HG03064 (cell line): ENCODE data around the gene GOLGA6C.
"Not testable (repeated sequence)": the region's sequence is repeated elsewhere in the genome, so short reads cannot be mapped to it uniquely, and the experiment has no call there.

ENCODE experiments used
- ATAC-seq: cut with Tn5 transposase; IDR thresholded peaks from one replicate; pipeline ENCODE4 v1.9.1; 2021; ENCODE audit warnings: low read depth; ENCODE audit not compliant: unreplicated experiment

Gene GOLGA6C

DNA sequence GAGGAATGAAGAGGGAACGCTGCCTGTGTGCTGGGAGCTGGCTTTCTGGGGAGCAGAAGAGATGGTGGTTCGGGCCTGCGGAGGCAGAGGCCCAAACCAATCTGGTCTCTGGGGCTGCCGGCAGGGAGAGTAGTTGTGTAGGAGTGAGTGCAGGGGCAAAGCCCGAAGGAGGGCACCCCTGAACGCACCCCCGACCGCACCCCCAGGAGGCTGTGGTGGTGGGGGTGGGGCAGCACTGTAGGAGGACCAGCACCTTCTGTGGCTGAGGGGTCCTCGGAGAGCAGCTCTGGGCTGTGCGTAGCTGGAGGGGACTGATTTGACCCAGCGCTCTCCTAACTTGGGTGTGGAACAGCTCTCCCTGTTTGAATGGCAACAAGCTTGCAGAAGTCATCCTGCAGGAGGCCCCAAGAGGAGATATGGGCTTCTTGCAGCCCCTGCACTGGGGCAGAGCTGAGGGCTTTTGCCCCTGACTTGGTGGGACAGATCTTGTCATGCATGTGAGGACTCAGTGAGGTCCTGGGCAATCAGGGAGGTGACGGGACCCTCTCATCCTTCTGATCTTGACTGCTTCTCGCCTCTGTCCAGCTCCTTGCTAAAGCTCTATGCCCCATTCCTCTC lies 30.4 kb upstream of the GOLGA6C start:
- ATAC-seq: no peak

GRCh38 chr15:75228787-75229186 lies 29.3 kb upstream of the GOLGA6C start:
- ATAC-seq: no peak

DNA sequence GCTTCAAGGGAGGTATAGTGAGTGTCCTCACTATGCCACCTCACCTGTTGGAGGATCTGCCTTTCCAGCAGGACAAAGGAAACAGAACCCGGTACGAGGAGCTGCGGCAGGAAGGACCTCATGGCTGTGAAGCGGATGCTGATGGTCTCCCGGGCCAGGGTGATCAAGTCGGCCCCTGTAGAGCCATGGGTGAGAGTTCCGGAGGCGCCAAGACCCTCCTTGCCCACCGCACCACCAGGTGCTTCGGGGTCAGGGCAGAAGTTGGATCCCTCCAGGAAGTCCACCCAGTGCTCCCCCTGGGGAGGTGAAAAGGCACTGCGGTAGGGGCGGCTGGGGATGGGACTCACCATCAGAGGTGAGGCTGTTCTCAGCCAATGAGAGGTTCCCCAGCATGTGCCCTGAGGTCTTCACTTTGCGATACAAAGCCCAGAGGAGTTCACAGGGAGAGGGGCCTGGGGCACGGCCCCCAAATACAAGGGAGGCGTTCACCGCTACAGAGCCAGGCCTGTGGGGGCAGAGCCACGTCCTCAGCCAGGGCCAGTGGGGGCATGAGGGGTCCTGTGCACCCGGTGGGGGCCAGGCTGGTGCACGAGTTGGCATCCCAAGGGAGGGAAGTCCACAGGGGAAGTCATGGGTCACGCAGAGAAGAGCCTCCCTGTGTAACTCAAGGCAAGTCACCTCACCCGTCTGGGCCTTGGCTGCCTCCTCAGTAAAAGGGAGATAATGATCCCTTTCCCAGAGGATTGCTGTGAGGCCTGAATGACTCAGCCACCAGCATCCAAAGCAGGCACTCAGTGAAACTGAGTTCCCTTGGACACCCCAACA lies 28.7 kb upstream of the GOLGA6C start:
- ATAC-seq: no peak

- no peak for ATAC-seq
Measured at GRCh38 chr15:75230016-75230343, 28.2 kb upstream of the GOLGA6C start.

DNA sequence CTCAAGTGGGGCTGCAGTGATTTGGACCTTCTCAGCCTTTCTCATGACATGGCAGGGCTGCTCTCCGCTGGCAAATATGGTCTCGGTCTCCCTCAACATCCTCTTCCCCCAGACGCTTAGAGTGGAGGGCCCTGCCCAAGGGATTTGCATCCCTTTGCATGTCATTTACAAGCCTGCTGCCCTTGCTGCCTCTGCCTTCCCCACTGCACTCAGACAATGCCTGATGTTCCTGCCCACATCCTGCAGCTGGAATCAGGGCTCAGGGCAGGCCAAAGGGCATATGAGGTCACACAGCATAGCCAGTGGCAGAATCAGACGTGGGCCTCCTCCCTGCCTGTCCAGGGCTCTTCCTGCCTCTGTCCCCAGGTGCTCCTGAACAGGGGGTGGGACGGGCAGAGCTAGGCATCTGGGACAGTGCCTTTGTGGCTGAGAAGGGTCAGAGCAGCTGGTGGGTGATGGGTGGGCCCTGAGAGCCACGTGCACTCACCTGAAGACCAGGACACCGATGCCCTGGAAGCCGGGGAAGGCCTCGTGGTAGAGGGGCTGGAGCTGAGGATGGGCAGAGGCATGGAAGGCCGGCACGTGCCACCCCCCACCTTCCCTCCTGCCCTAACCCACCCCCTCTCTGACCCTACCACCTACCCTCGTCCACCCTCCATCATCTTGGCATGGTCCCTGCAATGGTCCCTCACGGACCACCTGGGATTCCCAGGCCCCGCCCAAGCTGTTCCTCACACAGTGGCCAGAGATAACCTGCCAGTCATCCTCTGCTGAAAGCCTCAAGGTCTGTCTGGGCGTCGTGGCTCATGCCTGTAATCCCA lies 27.4 kb upstream of the GOLGA6C start:
- ATAC-seq: no peak

GRCh38 chr15:75231836-75232235 lies 26.3 kb upstream of the GOLGA6C start:
- no peak for ATAC-seq

DNA sequence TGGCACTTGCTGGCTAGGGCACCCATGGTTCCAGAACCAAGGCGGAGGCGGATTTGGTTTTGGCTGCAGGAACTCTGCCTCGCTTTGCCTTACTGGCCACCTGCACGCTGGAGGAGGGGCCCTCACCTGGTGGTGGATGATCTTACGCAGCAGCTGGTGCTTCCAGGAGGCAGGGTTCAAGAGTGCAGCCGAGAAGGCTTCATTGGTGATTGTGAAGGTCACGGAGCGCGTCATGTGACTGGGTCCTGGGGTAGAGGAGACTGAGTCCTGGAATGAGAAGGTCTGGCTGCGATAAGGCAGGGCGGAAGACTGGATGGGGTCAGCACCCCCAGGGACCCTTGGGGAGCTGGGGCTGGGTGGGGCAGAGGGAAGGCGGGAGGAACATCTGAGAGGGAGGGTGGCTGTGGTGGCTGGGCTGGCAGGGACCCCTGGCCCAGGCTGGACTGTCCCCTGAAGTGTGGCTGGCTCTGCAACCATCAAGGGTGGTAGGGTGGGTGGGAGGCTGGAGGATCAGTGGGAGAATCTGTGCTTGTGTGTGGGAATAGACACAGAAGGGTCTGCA lies 25.8 kb upstream of the GOLGA6C start:
- no peak for ATAC-seq

GRCh38 chr15:75232826-75233503 lies 25.2 kb upstream of the GOLGA6C start:
- no peak for ATAC-seq

GRCh38 chr15:75233504-75234190 lies 24.5 kb upstream of the GOLGA6C start:
- ATAC-seq: no peak

DNA sequence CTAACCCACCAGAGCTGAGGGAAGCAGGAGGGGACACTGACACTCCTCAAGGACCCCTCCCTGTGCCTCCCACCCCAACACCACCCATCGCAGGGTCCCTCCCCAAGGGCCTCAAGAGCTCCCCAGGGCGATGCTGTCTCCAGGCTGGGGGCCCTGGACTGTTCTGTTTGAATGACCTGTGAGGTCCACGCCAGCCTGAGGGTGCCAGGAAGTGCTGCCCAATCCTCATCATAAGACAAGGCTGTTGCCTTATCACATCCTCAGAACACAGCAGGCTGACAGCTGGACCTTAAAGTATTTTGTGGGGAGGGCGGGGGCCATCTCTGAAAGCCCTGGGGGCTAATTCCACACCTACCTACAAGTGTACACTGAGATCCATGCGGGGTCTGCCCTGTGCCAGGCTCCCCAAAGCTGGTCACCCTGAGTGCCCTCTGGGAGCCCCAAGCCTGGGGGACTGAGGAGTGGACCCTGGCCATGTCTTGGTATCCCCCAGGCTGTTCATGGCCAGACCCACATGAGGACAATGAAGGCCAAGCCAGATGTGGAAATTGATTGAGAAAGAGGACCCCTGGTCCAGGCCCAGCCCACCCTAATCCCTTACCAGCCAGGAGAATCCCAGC lies 23.8 kb upstream of the GOLGA6C start:
- ATAC-seq: no peak

GRCh38 chr15:75235051-75235673 lies 23.0 kb upstream of the GOLGA6C start:
- no peak for ATAC-seq

- ATAC-seq: no peak
Measured at GRCh38 chr15:75235760-75236729, 22.1 kb upstream of the GOLGA6C start.

DNA sequence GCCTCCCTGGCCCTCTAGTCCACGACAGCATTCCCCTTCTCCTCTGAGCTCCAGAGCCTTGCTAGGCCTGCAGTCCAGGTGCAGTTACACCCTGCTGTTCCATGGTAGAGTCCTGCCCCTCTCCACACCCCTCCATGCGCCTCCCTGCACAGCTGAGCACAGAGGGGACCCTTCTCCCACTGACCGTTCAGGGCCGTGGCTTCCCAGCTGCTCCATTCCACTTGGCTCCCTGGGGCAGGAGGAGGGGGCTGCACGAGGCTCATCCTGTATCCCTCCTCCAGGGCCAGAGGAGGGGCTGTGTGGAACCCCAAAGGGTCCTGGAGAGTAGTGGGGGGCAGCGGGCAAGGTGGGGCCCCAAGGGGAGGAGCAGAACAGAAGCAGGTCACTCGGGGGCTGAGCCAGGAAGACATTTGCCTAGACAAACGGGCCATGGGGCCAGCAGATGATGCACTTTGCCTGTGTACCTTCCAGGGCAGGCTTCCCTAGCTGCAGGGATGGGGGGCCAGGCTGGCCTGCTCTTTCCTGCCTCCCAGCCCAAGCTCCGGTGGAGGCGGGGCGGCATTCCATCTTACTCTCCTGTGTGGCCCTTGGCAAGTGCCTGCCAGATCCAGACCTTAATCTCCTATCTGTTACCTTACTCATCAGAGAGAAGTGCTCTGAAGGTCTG lies 20.7 kb upstream of the GOLGA6C start:
- ATAC-seq: no peak

GRCh38 chr15:75238150-75238549 lies 20.0 kb upstream of the GOLGA6C start:
- no peak for ATAC-seq

DNA sequence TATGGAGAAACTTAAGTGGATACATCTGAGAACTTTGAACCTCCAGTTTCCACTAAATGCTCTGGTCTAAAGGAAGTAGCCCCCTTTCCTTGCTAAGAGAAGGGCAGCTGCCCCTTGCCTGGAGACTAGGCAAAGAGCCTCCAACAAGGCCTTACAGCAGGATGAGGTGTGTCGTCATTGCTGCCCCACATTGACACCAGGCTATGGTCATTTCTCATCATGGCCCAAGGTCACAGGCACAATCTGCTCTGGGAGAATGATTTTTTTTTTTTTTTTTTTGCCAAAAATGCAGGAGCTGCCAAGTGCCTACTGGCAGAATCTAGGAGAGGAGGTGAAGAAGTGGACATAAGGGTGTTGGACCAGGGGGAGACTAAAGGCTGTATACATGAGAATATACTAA lies 12.4 kb upstream of the GOLGA6C start:
- not testable (repeated sequence) for ATAC-seq

- ATAC-seq: not testable (repeated sequence)
Measured at GRCh38 chr15:75248991-75249390, 9.1 kb upstream of the GOLGA6C start.

- no peak for ATAC-seq
Measured at GRCh38 chr15:75249726-75250125, 8.4 kb upstream of the GOLGA6C start.
